Gastroesophageal sphincter (tissue), 3 donors: ENCODE data around the gene ATP2B2.

Experiments used
- CTCF ChIP-seq, 4 experiments: fragments of 200-600 bp in 2 of 4; fragments of 450-650 bp in 2 of 4; sonication (generic) in 1 of 4; IDR thresholded peaks; one replicate each; pipeline ENCODE4 v1.5.1; 2017 to 2019; ENCODE audit warnings: antibody characterized with exemption in 4 of 4, mild to moderate bottlenecking in 2 of 4, moderate library complexity in 2 of 4
- EP300 ChIP-seq: sonication (generic); formaldehyde crosslinking; IDR thresholded peaks from one replicate; pipeline ENCODE4 v1.6.1; 2017; ENCODE audit warnings: antibody characterized with exemption, mild to moderate bottlenecking
- POLR2A ChIP-seq, 2 donors: fragments of 450-650 bp; IDR thresholded peaks; one replicate each; pipeline ENCODE4 v1.6.1; 2017; ENCODE audit warnings: antibody characterized with exemption in 2 of 2, mild to moderate bottlenecking in 2 of 2, moderate library complexity in 1 of 2
- POLR2AphosphoS5 ChIP-seq: sonication (generic); formaldehyde crosslinking; IDR thresholded peaks from one replicate; pipeline ENCODE4 v1.6.1; 2017; ENCODE audit warnings: antibody characterized with exemption

DNA sequence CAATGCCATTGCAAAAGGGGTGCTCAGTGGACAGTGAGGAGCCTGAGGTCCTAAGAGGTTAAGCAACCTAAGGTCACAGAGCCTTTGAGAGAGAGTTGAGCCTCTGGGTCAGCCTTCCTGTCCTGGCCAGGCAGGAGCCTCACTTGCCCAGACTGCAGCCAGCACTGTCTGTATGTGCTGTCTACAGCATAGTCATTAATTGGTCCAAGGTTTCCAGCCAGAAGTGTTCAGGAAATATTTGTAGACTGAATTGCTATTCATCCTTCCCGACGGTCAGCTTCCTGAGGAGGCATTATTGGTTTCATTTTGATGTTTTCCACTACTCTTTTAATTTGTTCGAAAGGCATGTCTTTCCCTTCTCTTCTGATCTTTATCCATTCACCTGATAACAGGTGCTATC lies 192.5 kb downstream of the ATP2B2 start:
- TF ChIP-seq CTCF (IDR thresholded peaks at IDR 0.05) (no peak), POLR2A (IDR thresholded peaks at IDR 0.05) (no peak), POLR2AphosphoS5 (no peak), EP300 (no peak)
